Activated CD8-positive, alpha-beta memory T cell treated with anti-CD3 and anti-CD28 coated beads for 48 hours (primary cell): ENCODE measurements around the gene ATRIP.

Experiments used
- DNase-seq, 3 experiments: peaks; one replicate each; pipeline ENCODE4 v3.0.0-alpha.2; 2020; ENCODE audit warnings: low read depth in 2 of 3, low spot score in 2 of 3

Gene ATRIP

DNA sequence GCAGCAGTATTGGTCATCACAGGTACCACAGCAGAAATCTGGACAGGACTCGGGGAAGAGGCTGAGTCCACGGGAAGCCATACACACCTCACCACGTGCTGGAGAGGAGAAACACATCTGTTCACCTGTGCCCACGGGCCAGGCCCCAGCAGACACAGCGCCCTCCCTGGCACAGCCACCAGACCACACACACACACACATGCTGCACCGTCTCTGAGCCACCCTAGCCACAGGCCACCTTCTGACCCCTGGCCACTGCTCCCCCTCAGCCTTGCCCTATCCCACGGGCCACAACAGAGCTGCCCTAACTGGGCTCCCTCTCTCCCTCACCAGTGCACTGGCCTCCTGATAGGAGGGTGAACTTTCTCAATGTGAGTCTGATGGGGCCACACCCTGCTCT lies 54.7 kb downstream of the ATRIP start:
- DNase-seq = no peak

DNA sequence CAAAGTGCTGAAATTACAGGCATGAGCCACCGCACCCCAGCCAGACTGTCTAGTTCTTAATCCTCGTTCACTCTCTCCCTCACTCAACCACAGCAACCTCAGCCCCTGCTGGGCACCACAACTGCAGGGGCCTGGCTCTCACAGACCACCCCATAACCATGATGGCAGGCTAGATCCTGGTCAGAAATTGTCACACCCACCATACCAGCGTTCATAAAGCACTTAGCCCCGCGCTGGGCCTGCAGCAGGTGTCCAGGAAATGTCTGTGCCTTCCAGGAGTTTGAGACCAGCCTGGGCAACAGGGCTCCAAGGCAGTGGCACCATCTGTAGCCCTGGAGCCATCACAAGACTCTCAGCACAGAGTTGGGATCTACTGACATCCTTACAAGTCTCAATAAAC lies 55.6 kb downstream of the ATRIP start:
- no peak for DNase-seq

DNA sequence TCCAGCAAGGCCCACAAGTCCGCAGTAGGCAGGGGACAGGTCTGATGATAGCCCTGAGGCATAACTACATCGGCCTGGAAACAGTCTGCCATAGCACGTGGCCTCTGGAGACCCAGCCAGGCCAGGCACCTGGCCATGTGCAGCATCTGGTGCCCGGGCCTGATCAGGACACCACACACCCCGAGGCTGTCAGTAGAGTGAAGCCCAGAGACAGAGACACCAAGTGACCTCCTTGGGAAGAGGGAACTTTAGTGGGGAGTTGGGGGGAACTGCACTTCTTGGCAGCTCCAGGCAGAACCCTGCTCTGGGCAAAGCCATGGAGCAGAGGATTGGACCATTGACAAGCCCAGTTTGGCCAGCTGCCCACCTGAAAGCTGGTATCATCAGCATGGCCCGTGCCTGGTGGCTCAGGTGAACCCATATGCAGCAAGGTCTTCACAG lies 56.2 kb downstream of the ATRIP start:
- DNase-seq = no peak

DNA sequence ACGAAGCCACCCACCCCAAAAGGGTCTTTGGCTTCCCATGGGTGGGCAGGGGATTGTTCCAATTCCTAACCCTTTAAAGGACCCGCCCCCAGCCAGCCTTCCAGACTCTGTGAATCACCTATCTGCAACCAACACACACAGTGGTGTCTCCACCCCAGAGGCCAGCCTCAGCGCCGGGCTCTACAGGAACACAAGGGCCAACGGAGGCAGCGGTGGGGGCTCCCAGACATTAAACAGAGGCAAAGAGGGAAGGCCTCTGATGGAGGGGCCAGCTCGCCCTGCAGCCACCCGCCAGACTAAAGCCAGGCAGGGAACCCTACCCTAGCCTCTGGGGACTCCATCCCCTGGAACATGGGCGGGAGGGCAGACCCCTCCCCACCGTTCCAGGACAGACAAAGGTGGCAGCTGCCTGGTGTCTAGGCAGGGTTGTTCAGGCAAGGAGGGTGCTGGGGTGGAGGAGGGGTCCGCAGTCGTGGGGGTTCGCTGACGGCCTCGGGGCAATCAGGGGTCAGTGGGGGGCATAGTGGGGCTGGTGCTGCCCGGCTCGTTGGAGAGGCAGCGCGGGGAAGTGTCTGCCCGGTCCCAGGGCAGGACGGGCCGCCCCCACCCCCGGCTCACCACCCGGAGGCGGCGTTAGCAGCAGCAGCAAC lies 57.0 kb downstream of the ATRIP start:
- no peak for DNase-seq

DNA sequence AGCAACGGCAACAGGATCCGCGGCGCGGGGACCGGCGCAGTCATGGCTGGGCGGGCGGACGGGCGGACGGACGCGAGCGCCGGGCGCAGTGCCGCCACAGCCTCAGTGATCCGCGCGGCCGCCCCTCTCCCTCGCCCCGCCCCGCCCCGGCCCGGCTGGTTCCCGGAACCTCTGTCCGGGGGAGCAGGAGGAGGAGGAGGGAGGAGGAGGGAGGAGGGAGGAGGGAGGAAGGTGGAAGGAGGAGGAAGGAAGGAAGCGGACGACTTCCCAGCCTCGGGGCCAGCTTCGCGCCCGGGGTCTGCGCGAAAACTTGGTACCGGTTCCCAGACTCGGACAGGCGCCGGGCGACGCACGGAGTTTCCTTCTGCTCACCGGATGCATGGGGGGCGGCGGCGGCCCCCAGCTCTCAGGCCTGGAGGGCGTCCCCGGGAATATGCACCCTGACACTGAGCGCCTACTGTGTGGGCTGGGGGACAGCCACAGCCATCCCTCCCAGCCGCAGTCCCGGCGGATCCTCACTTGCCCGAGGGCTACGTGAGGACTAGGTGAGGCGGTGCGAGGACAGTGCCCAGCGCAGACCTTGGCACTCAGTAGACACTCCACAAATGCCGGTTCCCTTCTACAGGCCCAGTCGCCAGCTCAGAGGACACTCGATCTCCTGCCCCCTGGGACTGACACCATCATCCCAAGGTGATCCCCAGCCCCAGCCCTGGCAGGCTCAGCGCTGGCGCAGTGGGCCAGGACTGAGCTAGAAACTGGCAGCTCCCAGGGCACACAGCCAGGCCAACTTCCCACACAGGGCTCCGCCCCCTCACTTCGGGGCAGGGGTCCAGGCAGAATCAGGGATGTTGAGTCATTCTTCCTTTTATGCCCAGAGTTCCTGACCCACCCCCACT lies 57.8 kb downstream of the ATRIP start, which contains the start of gene SHISA5:
TSS of gene SHISA5 (minus strand) at position 124 of the 896 bp plus-strand sequence. CDS start at position 44, 80 bp downstream.
- peak in 2 of 3 experiments; percentile 28 to 31 for DNase-seq

DNA sequence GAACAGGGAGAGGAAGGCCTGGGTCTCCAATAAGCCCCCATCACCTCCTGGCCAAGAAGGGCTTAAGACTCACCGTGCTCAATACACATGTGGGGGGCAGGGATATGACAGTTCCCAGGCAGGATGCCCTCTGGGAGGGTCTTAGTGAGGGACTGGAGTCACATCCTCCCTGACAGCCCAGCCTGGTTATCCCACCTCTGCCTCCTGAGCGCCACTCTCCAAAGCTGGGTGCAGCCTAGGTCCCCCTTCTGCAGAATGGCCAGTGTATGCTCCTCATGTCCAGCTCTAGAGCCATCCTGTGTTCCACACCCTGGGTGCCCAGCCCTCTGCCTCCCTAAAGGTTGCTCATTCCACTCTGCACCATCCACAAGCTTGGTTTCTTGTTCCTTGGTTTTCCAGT lies 58.6 kb downstream of the ATRIP start:
- DNase-seq = no peak

DNA sequence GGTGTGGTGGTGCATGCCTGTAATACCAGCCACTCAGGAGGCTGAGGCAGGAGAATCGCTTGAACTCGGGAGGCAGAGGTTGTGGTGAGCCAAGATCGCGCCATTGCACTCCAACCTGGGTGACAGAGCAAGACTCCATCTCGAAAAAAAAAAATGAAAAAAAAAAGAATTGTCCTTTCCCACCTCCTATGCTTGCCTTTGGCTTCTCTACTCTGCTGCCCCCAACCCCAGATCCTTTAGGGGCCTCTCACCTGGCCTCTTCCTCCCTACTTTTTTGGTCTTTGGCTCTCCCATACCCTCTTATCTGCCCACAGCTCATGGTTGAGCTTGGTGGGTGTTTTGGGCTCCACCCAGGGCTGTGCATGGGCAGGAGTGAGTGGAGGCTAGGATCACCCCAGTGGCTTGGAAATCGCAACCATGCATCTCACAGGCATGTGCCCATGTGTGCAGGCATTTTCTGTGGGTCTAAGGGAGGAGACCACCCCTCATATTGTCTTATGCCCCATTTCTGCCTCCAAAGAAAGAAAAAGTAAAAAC lies 59.5 kb downstream of the ATRIP start:
- DNase-seq = no peak

DNA sequence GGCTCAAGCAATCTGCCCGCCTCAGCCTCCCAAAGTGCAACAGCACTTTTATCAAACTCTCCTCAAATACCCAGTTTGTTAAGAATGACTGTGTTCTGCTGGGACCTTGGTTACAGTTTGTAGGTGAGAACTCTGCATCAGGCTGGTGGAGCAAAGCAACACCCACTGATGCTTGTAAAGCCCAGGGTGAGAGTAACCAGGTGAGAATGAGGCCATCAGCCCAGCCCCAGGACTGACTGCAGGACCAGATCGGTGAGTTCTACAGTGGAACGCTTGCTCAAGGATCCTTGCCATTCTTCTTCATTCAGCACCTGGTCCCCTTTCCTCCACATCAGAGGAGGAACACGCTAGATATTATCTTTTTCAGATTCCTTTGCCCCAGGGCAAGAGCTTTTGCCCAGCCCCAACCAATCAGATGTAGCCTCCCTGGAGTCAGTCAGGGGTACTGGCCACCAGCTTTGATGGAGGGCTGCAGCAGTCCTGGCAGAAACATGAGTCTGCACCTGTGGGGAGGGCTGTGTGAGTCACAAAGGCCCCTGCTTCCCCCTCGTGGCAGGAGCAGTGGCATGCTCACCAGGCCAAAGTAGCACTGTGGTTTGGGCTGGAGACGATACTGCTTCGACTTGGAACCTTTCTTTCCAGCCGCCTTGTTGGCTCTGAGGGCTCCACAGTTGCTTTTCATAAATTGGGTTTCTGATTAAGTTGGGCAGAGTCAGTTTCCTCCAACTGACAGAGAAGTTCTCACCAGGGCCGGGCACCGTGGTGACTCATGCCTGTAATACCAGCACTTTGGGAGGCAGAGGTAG lies 60.9 kb downstream of the ATRIP start:
- peak in 2 of 3 experiments; percentile 36 for DNase-seq

DNA sequence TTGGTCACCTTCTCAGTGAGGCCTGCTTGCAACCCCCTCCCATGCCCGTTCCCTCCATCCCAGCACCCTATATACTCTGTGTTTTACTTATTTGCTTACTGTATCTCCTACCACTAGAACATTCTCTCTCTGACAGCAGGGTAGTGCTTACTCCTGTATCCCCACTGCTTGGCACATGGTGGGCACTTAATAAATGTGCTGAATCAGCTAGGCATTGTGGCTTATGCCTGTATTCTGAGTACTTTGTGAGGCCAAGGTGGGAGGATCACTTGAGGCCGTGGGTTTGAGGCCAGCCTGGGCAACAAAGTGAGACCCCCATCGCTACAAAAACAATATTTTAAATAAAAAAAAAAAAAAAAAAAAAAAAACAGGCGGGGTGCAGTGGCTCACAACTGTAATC lies 65.0 kb downstream of the ATRIP start:
- DNase-seq = no peak

DNA sequence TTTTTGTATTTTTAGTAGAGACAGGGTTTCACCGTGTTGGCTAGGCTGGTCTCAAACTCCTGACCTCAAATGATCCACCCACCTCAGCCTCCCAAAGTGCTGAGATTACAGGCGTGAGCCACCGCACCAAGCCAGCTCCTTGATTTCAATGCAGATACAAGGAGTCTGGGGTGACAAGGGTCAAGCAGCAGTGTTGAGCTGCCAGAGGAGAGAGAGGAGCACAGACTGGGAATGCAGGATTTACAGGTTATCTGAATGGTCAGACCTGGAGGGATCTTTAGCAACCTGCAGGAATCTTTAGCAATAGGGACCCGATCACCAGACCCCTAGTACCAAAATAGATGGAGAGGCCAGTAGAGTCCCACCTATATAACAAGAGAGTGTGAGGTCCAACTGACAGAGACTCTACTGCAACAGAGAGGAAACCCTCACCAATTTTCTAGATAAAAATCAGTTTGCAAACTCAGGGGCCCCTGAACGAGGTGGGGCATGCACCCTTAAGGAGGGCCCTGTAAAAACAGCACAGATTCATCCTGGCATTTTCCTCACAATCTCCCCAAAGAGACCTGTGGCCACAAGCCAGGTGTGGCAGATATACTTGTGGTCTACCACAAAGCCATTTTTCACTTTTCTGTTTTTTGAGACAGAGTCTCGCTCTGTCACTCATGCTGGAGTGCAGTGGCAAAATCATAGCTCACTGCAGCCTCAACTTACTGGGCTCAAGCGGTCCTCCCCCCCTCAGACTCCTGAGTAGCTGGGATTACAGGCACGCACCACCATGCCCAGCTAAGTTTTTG lies 68.1 kb downstream of the ATRIP start:
- no peak for DNase-seq
